LNCaP clone FGC (cell line): ENCODE data around the gene TKT.

Source experiments
- DNase-seq: peaks from one replicate; pipeline ENCODE4 v3.0.0-alpha.2; 2011; ENCODE audit warnings: low read depth
- H3K4me3 ChIP-seq: 2 replicates; pipeline ENCODE4 v1.5.1; 2011; ENCODE audit warnings: mild to moderate bottlenecking, low read depth, low read length, control low read depth
- TF ChIP-seq, protein P1 (sequence below): IDR thresholded peaks from 2 replicates; pipeline ENCODE4 v1.5.1; 2012; ENCODE audit warnings: mild to moderate bottlenecking; ENCODE audit not compliant: control insufficient read depth, insufficient read depth; ENCODE audit errors: extremely low read depth

The TKT gene

DNA sequence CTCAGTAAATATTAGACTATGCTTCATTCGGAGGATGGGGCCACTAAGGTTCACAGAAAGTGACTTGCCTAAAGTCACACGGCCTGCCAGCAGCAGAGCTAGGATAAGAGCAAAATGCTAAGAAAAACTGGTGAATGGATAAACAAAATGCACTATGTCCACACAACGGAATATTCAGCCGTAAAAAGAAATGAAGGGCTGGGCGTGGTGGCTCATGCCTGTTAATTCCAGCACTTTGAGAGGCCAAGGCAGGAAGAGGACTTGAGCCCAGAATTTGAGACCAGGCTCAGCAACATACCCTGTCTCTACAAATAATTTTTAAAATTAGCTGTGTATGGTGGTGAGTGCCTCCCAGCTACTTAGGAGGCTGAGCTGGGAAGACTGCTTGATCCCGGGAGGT is 7.7 kb downstream of the TKT start:
- TF ChIP-seq, protein P1, sequence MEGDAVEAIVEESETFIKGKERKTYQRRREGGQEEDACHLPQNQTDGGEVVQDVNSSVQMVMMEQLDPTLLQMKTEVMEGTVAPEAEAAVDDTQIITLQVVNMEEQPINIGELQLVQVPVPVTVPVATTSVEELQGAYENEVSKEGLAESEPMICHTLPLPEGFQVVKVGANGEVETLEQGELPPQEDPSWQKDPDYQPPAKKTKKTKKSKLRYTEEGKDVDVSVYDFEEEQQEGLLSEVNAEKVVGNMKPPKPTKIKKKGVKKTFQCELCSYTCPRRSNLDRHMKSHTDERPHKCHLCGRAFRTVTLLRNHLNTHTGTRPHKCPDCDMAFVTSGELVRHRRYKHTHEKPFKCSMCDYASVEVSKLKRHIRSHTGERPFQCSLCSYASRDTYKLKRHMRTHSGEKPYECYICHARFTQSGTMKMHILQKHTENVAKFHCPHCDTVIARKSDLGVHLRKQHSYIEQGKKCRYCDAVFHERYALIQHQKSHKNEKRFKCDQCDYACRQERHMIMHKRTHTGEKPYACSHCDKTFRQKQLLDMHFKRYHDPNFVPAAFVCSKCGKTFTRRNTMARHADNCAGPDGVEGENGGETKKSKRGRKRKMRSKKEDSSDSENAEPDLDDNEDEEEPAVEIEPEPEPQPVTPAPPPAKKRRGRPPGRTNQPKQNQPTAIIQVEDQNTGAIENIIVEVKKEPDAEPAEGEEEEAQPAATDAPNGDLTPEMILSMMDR: no peak
- no peak for DNase-seq

DNA sequence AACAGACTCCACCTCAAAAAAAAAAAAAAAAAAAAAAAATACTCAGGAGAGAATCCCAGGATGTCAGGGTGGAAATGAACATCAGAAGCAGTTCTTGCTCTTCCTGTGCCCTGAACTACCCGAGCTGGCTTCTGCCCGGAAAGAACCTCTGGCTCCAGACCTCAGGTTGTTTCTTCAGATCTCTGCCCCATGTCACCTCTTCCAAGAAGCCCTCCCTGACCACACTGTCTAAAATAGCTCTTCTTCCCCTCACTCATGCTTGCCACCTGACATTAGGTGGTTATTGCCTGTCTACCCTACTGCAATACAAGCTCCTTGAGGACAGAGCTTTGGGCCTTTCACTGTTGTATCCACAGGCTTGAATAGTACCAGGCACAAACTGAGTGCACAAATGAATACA is 8.2 kb downstream of the TKT start:
- TF ChIP-seq, protein P1: no peak
- no peak for DNase-seq
- no peak overlapping the region for H3K4me3 ChIP-seq

More for the DNA sequence above, 7.7 kb downstream of the TKT start:
- H3K4me3 ChIP-seq: no peak overlapping the region

DNA sequence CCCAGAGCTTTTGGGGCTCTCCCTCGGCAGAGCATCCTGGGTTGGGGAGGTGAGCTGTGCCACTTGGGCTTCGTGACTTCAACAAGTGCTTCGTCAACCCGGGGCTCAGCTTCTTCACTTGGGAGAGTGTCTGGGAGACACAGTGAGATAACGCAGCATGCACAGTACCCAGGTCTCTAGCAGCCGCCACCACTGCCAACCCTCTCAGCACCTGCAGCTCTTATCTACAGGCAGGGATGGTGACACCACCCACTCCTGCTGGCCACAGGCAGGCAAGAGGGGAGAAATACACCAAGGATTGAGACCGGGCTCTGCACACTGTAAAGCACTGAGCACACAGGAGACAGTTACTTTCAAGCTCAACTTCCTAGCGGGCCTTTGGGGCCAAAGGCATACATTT is 11.6 kb downstream of the TKT start:
- TF ChIP-seq, protein P1: no peak
- no peak overlapping the region for H3K4me3 ChIP-seq
- DNase-seq: no peak

DNA sequence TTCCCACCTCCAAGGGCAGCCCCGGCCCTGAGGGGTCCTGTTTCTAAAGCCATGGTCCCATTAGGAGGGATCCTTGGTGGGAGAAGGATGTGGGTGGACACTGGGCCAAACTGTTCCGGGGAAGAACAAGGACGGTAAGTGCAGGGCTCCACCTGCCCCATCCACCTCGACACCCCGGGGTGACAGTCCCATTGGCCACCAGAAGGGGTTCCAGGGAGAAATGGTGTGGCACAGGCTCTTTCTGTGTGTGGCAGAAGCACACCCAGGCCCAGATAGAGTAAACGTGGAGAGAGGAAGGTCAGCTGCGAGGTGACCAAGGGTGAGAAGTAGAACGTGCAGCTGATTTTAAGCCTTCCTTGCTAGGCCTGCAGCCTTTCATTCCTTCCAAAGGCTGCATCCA is 12.0 kb downstream of the TKT start:
- TF ChIP-seq, protein P1: no peak
- no peak for DNase-seq
- H3K4me3 ChIP-seq: no peak overlapping the region

DNA sequence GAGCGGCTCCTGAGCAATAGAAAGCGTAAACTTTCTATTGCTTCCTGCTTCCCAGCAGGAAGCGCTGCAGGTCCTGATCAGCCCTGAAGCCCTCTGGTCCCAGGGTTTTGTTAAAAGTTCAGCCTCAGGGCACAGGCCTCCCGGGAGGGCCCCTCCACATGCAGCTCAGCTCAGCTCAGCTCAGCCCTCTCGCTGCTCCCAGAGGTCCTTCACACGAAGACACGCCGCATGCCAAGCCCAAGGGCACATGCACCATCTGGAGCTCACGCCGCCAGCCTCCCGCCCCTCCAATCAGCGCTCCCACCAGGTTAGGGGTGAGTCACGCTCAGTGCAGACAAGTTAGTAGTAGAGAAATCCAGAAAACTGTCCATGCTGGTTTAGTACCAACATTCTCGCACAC is 12.7 kb downstream of the TKT start:
- no peak for DNase-seq
- H3K4me3 ChIP-seq: no peak overlapping the region
- TF ChIP-seq, protein P1: no peak

DNA sequence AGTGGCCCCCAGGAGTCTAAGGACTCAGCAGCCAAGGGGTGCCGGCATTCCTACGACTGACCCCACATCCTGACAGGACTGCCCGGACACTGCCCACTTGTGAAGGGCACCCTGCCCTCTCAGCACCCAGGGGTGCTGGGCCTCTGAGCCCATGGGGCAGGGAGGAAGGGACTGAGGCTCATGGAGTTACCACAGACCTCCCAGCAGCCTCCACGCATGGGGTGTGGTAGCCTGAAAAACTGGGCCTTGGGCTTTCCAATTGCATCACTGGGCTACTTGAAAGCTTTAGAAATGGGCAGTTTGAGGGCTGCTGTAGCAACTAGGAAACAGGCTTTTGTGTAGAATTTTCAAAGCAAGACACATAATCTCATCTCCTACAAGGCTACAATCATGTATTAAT is 13.2 kb downstream of the TKT start:
- no peak overlapping the region for H3K4me3 ChIP-seq
- no peak for DNase-seq
- TF ChIP-seq, protein P1: no peak

DNA sequence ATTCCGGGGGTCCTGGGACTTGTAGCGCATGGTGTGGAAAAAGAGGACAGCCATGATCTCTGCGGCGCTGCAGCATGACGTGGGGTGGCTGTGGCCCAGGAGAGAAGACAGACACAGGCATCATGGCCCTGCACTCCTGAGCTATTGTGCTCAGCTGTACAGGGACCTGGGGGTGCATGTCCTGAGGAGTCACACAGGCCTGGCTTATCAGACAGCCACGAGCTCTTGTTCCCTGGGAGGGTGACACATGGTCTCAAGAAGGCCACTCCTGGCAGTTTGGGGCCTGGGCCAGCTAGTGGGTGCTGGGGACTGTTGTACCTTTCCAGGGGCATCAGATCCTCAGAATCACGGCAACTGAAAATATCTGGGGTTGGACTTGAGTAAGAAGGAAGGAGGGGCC is 13.7 kb downstream of the TKT start:
- no peak for DNase-seq
- TF ChIP-seq, protein P1: no peak
- no peak overlapping the region for H3K4me3 ChIP-seq
